Bronchial epithelial cell (primary cell): ENCODE measurements around the gene ARL4C. TPM values are rescaled to one million over a fixed set of nuclear protein-coding genes. Genes with fewer than 3 reads are reported as not detected.

Experiments
- DNase-seq: peaks from one replicate; pipeline ENCODE4 v3.0.0-alpha.2; 2010; ENCODE audit warnings: low read depth
- FAIRE-seq: peaks from 2 replicates; lab custom pipeline; 2011; peaks lifted over from hg19 to GRCh38; lab: Jason Lieb, UNC
- H3K27me3 ChIP-seq: 2 replicates; pipeline ENCODE4 v1.5.1; 2011; ENCODE audit warnings: low read length; ENCODE audit not compliant: control insufficient read depth, insufficient read depth
- H3K36me3 ChIP-seq: 2 replicates; pipeline ENCODE4 v1.5.1; 2011; ENCODE audit warnings: low read length; ENCODE audit not compliant: control insufficient read depth, insufficient read depth
- H3K4me3 ChIP-seq: 2 replicates; pipeline ENCODE4 v1.5.1; 2011; ENCODE audit warnings: mild to moderate bottlenecking, low read depth, low read length, control low read depth
- CTCF ChIP-seq: IDR thresholded peaks from 2 replicates; pipeline ENCODE4 v1.5.1; 2011; ENCODE audit warnings: mild to moderate bottlenecking, moderate library complexity, low read length, control low read depth, inconsistent platforms; ENCODE audit not compliant: insufficient read depth, severe bottlenecking
- total RNA-seq: library from RNA; depleted of rRNA; stranded (reverse); fragments of >200 nt; gene quantifications from 2 replicates; pipeline ENCODE4 v1.2.1, GENCODE V29; 2014

Gene ARL4C
- total RNA-seq, 1 donor from 2014 or later: 9.5 TPM

- peak; percentile 90 for FAIRE-seq
- no peaks in the 10 kb centered on the region for H3K36me3 ChIP-seq
- TF ChIP-seq CTCF: no peak
- no peak overlapping the region for H3K4me3 ChIP-seq
- peak; percentile 86 for DNase-seq
- no peaks in the 10 kb centered on the region for H3K27me3 ChIP-seq
These were observed 29.6 kb downstream of the ARL4C start for GRCh38 chr2:234467289-234467688.

- no peak for TF ChIP-seq CTCF
- no peak for DNase-seq
- H3K27me3 ChIP-seq: no peaks in the 10 kb centered on the region
- FAIRE-seq: no peak
- H3K4me3 ChIP-seq: no peak overlapping the region
- H3K36me3 ChIP-seq: no peaks in the 10 kb centered on the region
These were observed 32.6 kb downstream of the ARL4C start for GRCh38 chr2:234464291-234464645.

- FAIRE-seq (peak; percentile 98), DNase-seq (peak; percentile 91)
- no peak overlapping the region for H3K4me3 ChIP-seq
- no peaks in the 10 kb centered on the region for H3K27me3 ChIP-seq
- no peaks in the 10 kb centered on the region for H3K36me3 ChIP-seq
- no peak for TF ChIP-seq CTCF
These were observed 33.1 kb downstream of the ARL4C start for GRCh38 chr2:234463626-234464290.

- FAIRE-seq: peak; percentile 28
- H3K36me3 ChIP-seq: no peaks in the 10 kb centered on the region
These were observed 34.5 kb downstream of the ARL4C start for GRCh38 chr2:234462218-234462992.

GRCh38 chr2:234459401-234460009, 37.4 kb downstream of the ARL4C start:
- TF ChIP-seq CTCF: no peak
- FAIRE-seq (no peak), DNase-seq (no peak)
- Histone ChIP-seq H3K36me3 (no peaks in the 10 kb centered on the region), H3K4me3 (no peak overlapping the region), H3K27me3 (no peaks in the 10 kb centered on the region)

More at GRCh38 chr2:234462218-234462992, 34.5 kb downstream of the ARL4C start:
- DNase-seq: no peak
- no peak for TF ChIP-seq CTCF
- Histone ChIP-seq H3K4me3 (no peak overlapping the region), H3K27me3 (no peaks in the 10 kb centered on the region)
